Activated CD4-positive, alpha-beta T cell treated with anti-CD3 and anti-CD28 coated beads for 4 hours (primary cell): ENCODE data around the gene PROM1.

Experiments
- DNase-seq, 2 donors: peaks; one replicate each; pipeline ENCODE4 v3.0.0-alpha.2; 2020

Gene PROM1

GRCh38 chr4:15936495-15936894, 147.3 kb downstream of the PROM1 start:
- DNase-seq = no peak

GRCh38 chr4:15935504-15936402, 148.1 kb downstream of the PROM1 start:
- DNase-seq = no peak

GRCh38 chr4:15934259-15934658, 149.6 kb downstream of the PROM1 start:
- DNase-seq = no peak

- DNase-seq = no peak
These were observed 152.2 kb downstream of the PROM1 start for GRCh38 chr4:15931451-15932210.

- no peak for DNase-seq
These were observed 153.5 kb downstream of the PROM1 start for GRCh38 chr4:15930314-15930713.

GRCh38 chr4:15929540-15929939, 154.3 kb downstream of the PROM1 start:
- no peak for DNase-seq

- DNase-seq = no peak
These were observed 154.9 kb downstream of the PROM1 start for GRCh38 chr4:15928883-15929282.

- DNase-seq = no peak
These were observed 157.3 kb downstream of the PROM1 start for GRCh38 chr4:15926486-15926885.

- no peak for DNase-seq
These were observed 158.0 kb downstream of the PROM1 start for GRCh38 chr4:15925830-15926229.

GRCh38 chr4:15921592-15921932, 162.3 kb downstream of the PROM1 start:
- DNase-seq = no peak

- DNase-seq = no peak
These were observed 162.9 kb downstream of the PROM1 start for GRCh38 chr4:15920723-15921591.

GRCh38 chr4:15918484-15919129, 165.2 kb downstream of the PROM1 start:
- DNase-seq = no peak
